ENCODE measurements around the gene ROCK1. TPM values are rescaled to one million over a fixed set of nuclear protein-coding genes. Genes with fewer than 3 reads are reported as not detected.
"Not testable (repeated sequence)": the region's sequence is repeated elsewhere in the genome, so short reads cannot be mapped to it uniquely, and the experiment has no call there.

Gene ROCK1
- 16.6 and 27.4 TPM in 2 replicates for total RNA-seq

DNA sequence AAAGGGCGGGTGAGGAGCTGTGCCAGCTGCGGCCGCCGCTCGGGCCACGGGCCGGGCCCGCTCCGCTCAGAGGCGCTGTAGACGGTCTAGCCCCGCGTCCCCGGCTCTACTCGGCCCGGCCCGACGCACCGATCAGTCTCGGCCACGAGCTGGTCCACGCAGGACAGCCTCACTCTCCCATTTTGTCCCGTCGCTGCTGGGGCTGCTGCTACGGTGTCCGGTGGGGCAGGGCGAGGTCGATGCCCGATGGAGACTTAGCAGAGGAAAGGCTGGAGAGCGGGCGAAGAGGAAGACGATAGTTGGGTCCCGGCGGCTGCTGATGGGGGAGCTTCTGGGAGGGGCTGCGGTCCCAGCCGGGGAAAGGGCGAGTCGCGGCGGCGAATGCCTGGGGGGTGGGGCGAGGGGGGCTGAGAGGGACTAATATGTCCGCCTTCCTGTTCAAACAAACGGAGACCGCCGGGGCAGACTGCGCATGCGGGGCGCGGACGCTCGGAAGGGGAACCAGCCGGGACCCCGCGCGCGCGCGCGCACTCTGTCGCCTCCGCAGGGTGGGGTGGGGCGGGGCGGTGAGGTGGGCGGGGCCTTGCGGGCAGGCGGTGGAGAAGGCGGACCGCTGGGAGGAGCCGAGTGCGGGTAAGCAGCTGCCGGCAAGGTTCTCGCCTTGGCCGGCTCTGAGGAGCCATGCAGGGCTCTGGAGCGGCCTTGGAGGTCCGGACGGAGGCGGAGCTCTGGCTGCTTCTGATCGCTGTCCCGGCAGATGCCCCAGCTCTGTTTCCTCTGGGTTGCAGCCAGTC, at the start of gene ROCK1:
TSS of gene ROCK1 (minus strand) at position 468 of the 794 bp plus-strand sequence. CDS start 903 bp downstream, outside the sequence.
- no peaks in the 10 kb centered on the region for H3K36me3 ChIP-seq (ENCODE audit: control insufficient read depth, insufficient read depth, low read length)
- TF ChIP-seq, protein P1, sequence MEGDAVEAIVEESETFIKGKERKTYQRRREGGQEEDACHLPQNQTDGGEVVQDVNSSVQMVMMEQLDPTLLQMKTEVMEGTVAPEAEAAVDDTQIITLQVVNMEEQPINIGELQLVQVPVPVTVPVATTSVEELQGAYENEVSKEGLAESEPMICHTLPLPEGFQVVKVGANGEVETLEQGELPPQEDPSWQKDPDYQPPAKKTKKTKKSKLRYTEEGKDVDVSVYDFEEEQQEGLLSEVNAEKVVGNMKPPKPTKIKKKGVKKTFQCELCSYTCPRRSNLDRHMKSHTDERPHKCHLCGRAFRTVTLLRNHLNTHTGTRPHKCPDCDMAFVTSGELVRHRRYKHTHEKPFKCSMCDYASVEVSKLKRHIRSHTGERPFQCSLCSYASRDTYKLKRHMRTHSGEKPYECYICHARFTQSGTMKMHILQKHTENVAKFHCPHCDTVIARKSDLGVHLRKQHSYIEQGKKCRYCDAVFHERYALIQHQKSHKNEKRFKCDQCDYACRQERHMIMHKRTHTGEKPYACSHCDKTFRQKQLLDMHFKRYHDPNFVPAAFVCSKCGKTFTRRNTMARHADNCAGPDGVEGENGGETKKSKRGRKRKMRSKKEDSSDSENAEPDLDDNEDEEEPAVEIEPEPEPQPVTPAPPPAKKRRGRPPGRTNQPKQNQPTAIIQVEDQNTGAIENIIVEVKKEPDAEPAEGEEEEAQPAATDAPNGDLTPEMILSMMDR (IDR thresholded peaks at IDR 0.05; ENCODE audit: insufficient read depth, low read length, severe bottlenecking) = no peak
- no peaks in the 10 kb centered on the region for H3K27me3 ChIP-seq (ENCODE audit: control insufficient read depth, insufficient read depth, low read length)
- FAIRE-seq (no peak), DNase-seq (ENCODE audit: low read depth) (peak; percentile 89)
- peak within 1 kb of the TSS; percentile 96 for H3K4me3 ChIP-seq (ENCODE audit: low read depth, low read length)

DNA sequence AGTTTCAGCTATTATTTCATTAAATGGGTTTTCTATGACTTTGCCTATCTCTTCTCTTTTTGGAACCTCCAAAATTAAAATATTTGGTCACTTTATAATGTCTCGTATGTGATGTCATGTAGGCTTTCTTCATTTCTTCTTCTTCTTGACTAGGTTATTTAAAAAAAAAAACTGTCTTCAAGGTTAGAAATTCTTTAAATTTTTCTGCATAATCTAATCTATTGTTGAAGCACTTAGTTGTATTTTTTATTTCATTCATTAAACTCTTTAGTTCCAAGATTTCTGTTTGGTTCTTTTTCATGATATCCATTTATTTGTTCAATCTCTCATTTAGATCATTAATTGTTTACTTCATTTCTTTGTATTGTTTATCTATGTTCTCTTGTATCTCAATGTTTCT, 43.8 kb upstream of the ROCK1 start:
- H3K27me3 ChIP-seq (ENCODE audit: control insufficient read depth, insufficient read depth, low read length) = no peaks in the 10 kb centered on the region
- H3K36me3 ChIP-seq (ENCODE audit: control insufficient read depth, insufficient read depth, low read length) = no peaks in the 10 kb centered on the region
- FAIRE-seq = no peak
- TF ChIP-seq, protein P1 (IDR thresholded peaks at IDR 0.05; ENCODE audit: insufficient read depth, low read length, severe bottlenecking) = no peak
- H3K4me3 ChIP-seq (ENCODE audit: low read depth, low read length) = no peak overlapping the region
- DNase-seq (ENCODE audit: low read depth) = no peak

DNA sequence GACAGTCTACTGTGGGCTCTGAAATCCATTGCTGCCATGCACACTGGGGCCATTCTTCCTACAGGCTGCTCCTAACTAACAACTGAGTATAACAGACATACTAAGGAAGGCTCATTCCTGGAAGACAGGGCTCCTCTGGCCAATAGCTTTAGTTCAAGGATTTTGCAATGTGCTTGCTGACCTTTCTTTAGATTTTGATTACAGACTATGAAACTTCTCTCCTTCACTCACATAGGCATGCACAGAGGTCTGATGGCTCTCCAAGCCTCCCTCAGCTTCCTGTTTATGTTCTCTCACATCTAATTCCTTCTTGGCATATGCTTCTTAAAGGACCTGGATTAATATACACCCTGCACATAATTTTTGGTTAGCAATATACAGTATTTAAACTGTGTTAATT, 34.4 kb upstream of the ROCK1 start:
- no peaks in the 10 kb centered on the region for H3K36me3 ChIP-seq (ENCODE audit: control insufficient read depth, insufficient read depth, low read length)
- FAIRE-seq = no peak
- TF ChIP-seq, protein P1 (IDR thresholded peaks at IDR 0.05; ENCODE audit: insufficient read depth, low read length, severe bottlenecking) = no peak
- H3K4me3 ChIP-seq (ENCODE audit: low read depth, low read length) = no peak overlapping the region
- no peaks in the 10 kb centered on the region for H3K27me3 ChIP-seq (ENCODE audit: control insufficient read depth, insufficient read depth, low read length)
- no peak for DNase-seq (ENCODE audit: low read depth)

DNA sequence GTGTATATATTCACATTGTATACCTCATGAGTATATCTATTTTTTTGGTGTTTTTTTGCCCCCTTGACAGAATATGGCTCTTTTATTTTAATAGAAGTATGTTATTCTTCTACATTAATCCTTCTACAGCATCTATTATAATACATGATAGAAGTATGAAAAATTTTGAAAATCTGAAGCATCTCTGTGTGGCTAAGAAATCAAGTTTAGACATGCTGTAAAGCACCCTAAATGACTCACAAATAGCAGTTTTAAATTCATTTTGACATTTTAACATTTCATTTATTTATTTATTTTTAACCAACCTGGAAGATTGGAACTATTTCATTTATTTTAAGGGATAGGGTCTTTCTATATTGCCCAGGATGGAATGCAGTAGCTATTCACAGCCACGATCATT, 33.8 kb upstream of the ROCK1 start:
- TF ChIP-seq, protein P1 (IDR thresholded peaks at IDR 0.05; ENCODE audit: insufficient read depth, low read length, severe bottlenecking) = no peak
- FAIRE-seq (no peak), DNase-seq (ENCODE audit: low read depth) (peak; percentile 55)
- Histone ChIP-seq H3K36me3 (ENCODE audit: control insufficient read depth, insufficient read depth, low read length) (no peaks in the 10 kb centered on the region), H3K4me3 (ENCODE audit: low read depth, low read length) (no peak overlapping the region), H3K27me3 (ENCODE audit: control insufficient read depth, insufficient read depth, low read length) (no peaks in the 10 kb centered on the region)

DNA sequence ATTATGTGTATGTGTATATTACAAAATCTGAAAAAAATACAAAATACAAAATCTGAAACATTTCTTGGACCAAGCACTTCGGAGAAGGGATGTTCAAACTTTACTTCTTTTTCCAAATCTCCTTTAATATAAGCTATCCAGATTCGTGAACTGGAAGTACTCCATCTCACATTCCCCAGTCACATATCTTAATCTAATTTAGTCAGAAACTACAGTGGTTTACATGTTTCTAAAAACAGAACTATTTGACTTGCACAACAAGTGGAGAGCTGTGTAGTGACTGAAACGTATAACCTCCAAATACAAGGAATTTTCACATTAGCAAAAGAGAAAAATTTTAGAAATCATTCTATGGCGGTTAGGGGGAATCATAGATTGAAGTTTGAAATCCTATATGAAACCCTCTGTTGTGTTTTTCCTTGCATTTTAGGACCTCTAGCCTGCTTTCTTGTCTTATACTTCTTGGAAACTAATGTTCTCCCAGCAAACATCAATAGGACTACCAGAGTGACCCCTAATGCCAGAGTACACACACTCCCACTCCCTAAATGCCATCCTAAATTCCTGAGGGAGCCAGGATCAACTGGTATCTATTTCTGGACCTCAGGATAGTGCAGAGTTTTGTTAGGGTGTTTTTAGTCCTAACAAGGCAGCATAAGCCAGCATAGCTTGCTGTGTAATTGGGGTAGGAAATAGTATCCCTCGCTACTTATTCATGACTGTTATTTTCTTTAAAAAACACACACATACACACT, 30.2 kb upstream of the ROCK1 start:
- FAIRE-seq = no peak
- no peaks in the 10 kb centered on the region for H3K36me3 ChIP-seq (ENCODE audit: control insufficient read depth, insufficient read depth, low read length)
- no peak for DNase-seq (ENCODE audit: low read depth)
- H3K4me3 ChIP-seq (ENCODE audit: low read depth, low read length) = no peak overlapping the region
- TF ChIP-seq, protein P1 (IDR thresholded peaks at IDR 0.05; ENCODE audit: insufficient read depth, low read length, severe bottlenecking) = no peak
- H3K27me3 ChIP-seq (ENCODE audit: control insufficient read depth, insufficient read depth, low read length) = no peaks in the 10 kb centered on the region

DNA sequence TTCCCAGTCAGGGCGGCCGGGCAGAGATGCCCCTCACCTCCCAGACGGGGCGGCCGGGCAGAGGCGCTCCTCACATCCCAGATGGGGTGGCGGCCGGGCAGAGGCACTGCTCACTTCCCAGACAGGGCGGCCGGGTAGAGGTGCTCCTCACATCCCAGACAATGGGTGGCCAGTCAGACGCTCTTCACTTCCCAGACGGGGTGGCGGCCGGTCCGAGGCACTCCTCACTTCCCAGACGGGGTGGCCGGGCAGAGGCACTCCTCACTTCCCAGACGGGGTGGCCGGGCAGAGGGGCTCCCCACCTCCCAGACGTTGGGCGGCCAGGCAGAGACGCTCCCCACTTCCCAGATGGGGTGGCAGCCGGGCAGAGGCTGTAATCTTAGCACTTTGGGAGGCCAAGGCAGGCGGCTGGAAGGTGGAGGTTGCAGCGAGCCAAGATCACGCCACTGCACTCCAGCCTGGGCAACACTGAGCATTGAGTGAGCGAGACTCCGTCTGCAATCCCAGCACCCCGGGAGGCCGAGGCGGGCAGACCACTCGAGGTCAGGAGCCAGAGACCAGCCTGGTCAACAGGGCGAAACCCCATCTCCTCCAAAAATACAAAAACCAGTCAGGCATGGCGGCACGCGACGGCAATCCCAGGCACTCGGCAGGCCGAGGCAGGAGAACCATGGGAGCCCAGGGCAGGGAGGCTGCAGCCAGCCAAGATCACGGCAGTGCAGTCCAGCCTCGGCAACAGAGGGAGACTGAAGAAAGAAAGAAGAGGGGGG, 26.3 kb upstream of the ROCK1 start:
- FAIRE-seq; DNase-seq (ENCODE audit: low read depth); H3K27me3 ChIP-seq (ENCODE audit: control insufficient read depth, insufficient read depth, low read length); H3K4me3 ChIP-seq (ENCODE audit: low read depth, low read length); H3K36me3 ChIP-seq (ENCODE audit: control insufficient read depth, insufficient read depth, low read length): not testable (repeated sequence)
